ENCODE results near the gene PDE2A. TPM values are rescaled to one million over a fixed set of nuclear protein-coding genes. Genes with fewer than 3 reads are reported as not detected.

The PDE2A gene
- total RNA-seq, 1 experiment from 2014 or later, result 9.6 TPM

DNA sequence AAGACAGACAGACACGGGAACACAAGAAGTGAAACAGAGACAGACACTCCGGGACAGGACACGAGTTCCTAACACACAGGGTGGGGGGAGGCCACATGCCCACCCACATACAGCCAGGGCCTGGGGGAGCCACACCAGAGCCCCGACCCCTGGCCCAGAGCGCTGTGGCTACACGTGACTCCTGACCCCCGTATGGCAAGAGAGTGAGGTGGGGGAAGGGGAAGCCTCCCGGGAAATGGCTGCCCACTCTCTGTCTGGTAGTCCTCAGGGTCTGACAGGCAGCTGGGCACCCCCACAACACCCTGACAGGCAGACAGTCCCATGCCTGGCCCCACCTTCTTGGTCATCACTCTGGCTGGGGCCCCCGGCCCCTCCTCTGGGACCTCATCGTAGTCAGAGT is 38.6 kb upstream of the PDE2A start:
- ChIA-PET CTCF (no interaction called here), POLR2A (ENCODE audit: unreplicated experiment) (no interaction called here)
- Histone ChIP-seq H3K9me2 (ENCODE audit: insufficient read depth) (no peaks in the 10 kb centered on the region), H3K9me3 (ENCODE audit: insufficient read depth, low read depth) (no peaks in the 10 kb centered on the region), H3K4me3 (no peak overlapping the region), H3K27ac (no peak overlapping the region), H3F3A (ENCODE audit: insufficient read depth, low read depth) (peaks cover 7% of the 10 kb centered on the region; the same call in 1 of the 2 replicates), H3K36me3 (ENCODE audit: low read depth) (no peaks in the 10 kb centered on the region), H3K27me3 (ENCODE audit: insufficient read depth, low read depth) (no peaks in the 10 kb centered on the region), H4K20me1 (ENCODE audit: insufficient read depth) (peaks cover 39% of the 10 kb centered on the region), H3K4me2 (no peak overlapping the region), H3K4me1 (replicated peaks; ENCODE audit: insufficient read depth) (no peaks in the 10 kb centered on the region), H3K79me2 (ENCODE audit: low read depth) (no peaks in the 10 kb centered on the region; the same call in 1 of the 2 replicates), H2AFZ (no peak overlapping the region)
- no peak for TF ChIP-seq EZH2 (IDR thresholded peaks at IDR 0.05; ENCODE audit: low read depth)
- TF ChIP-seq, protein P1, sequence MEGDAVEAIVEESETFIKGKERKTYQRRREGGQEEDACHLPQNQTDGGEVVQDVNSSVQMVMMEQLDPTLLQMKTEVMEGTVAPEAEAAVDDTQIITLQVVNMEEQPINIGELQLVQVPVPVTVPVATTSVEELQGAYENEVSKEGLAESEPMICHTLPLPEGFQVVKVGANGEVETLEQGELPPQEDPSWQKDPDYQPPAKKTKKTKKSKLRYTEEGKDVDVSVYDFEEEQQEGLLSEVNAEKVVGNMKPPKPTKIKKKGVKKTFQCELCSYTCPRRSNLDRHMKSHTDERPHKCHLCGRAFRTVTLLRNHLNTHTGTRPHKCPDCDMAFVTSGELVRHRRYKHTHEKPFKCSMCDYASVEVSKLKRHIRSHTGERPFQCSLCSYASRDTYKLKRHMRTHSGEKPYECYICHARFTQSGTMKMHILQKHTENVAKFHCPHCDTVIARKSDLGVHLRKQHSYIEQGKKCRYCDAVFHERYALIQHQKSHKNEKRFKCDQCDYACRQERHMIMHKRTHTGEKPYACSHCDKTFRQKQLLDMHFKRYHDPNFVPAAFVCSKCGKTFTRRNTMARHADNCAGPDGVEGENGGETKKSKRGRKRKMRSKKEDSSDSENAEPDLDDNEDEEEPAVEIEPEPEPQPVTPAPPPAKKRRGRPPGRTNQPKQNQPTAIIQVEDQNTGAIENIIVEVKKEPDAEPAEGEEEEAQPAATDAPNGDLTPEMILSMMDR (conservative IDR thresholded peaks at IDR 0.05), result no peak
- intact Hi-C loops (cut with micrococcal nuclease; ENCODE audit: unreplicated experiment), result no loop called here
- no TSS peak for BruUV-seq (replicated peaks)
- DNase-seq, result no peak

DNA sequence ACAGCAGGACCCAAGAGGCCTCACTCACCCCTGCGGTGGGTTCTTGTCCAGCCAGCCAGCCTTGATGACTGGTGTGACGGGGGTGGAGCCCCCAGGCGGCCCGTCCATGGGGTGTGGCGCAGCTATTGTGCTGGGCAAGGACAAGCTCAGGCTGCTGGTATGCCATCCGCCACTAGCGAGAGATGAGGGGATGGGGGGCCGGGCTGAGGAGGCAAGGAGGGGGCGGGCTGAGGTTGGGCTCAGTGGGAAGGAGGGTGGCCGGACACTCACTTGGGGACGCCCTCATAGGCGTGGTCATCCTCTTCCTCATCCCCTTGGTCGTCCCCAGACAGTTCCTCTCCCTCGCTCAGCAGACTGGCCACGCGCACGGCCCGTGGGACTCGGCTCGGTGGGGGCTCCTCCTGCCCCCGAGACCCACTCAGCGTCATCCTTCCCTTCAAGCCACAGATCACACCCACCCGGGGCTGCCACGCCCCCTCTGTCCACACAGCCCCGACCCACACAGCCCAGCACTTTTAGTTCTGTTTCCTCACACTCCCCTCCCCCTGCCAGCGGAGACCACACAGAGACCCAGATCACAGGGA is 38.0 kb upstream of the PDE2A start:
- intact Hi-C loops (cut with micrococcal nuclease; ENCODE audit: unreplicated experiment), result no loop called here
- no peaks in the 10 kb centered on the region for H3K9me2 ChIP-seq (ENCODE audit: insufficient read depth)
- no peaks in the 10 kb centered on the region for H3K4me1 ChIP-seq (replicated peaks; ENCODE audit: insufficient read depth)
- no peaks in the 10 kb centered on the region for H3K27me3 ChIP-seq (ENCODE audit: insufficient read depth, low read depth)
- H3K36me3 ChIP-seq (ENCODE audit: low read depth), result no peaks in the 10 kb centered on the region
- TF ChIP-seq, protein P1 (conservative IDR thresholded peaks at IDR 0.05), result no peak
- TF ChIP-seq EZH2 (IDR thresholded peaks at IDR 0.05; ENCODE audit: low read depth), result no peak
- no peak overlapping the region for H2AFZ ChIP-seq
- BruUV-seq (replicated peaks), result no TSS peak
- peaks cover 7% of the 10 kb centered on the region; the same call in 1 of the 2 replicates for H3F3A ChIP-seq (ENCODE audit: insufficient read depth, low read depth)
- no peak for DNase-seq
- ChIA-PET CTCF (no interaction called here), POLR2A (ENCODE audit: unreplicated experiment) (no interaction called here)
- H3K79me2 ChIP-seq (ENCODE audit: low read depth), result no peaks in the 10 kb centered on the region
- no peaks in the 10 kb centered on the region for H3K9me3 ChIP-seq (ENCODE audit: insufficient read depth, low read depth)
- peaks cover 39% of the 10 kb centered on the region for H4K20me1 ChIP-seq (ENCODE audit: insufficient read depth)
- no peak overlapping the region for H3K4me2 ChIP-seq
- H3K27ac ChIP-seq, result no peak overlapping the region
- no peak overlapping the region for H3K4me3 ChIP-seq

DNA sequence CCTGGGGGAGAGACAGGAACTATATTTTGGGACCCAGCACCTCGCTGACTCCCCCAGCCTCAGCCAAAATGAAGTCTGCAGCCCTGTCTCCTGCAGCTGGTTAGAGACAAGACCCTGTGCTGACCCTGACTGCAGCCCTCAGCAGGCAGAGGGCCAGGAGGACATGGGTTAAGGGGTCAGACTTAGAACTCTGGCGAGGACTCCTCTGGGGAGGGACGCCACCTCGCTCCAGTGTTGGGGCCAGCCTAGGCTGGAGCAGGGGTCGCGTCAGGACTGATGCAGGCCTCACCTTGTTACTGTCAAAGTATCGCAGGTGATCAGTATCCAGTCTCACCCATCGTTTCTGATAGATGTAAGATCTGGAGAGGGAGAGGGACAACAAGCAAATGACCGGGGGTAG is 36.9 kb upstream of the PDE2A start:
- Histone ChIP-seq H3K36me3 (ENCODE audit: low read depth) (peaks cover 2% of the 10 kb centered on the region; the same call in 1 of the 2 replicates), H3K27ac (no peak overlapping the region), H3K4me1 (replicated peaks; ENCODE audit: insufficient read depth) (no peaks in the 10 kb centered on the region), H3K79me2 (ENCODE audit: low read depth) (no peaks in the 10 kb centered on the region), H3K9me3 (ENCODE audit: insufficient read depth, low read depth) (no peaks in the 10 kb centered on the region), H3K4me2 (no peak overlapping the region), H3F3A (ENCODE audit: insufficient read depth, low read depth) (peaks cover 7% of the 10 kb centered on the region; the same call in 1 of the 2 replicates), H4K20me1 (ENCODE audit: insufficient read depth) (peaks cover 30% of the 10 kb centered on the region), H3K27me3 (ENCODE audit: insufficient read depth, low read depth) (no peaks in the 10 kb centered on the region), H3K4me3 (no peak overlapping the region), H2AFZ (no peak overlapping the region), H3K9me2 (ENCODE audit: insufficient read depth) (no peaks in the 10 kb centered on the region)
- DNase-seq, result no peak
- no TSS peak for BruUV-seq (replicated peaks)
- TF ChIP-seq EZH2 (IDR thresholded peaks at IDR 0.05; ENCODE audit: low read depth), result no peak
- TF ChIP-seq, protein P1 (conservative IDR thresholded peaks at IDR 0.05), result no peak
- CTCF ChIA-PET, result no interaction called here
- POLR2A ChIA-PET (ENCODE audit: unreplicated experiment), result no interaction called here
- intact Hi-C loops (cut with micrococcal nuclease; ENCODE audit: unreplicated experiment), result no loop called here

Measured in PC-9 (cell line).